Muscle of back (tissue), 13 donors: Measurements from ENCODE around the gene EPB41L4A. TPM values are rescaled to one million over a fixed set of nuclear protein-coding genes. Genes with fewer than 3 reads are reported as not detected.
A peak's percentile ranks its signal among the peaks of the same experiment; 100 is the strongest.
"Not testable (repeated sequence)": the region's sequence is repeated elsewhere in the genome, so short reads cannot be mapped to it uniquely, and the experiment has no call there.

Source experiments
- DNase-seq, 3 donors: peaks; one replicate each; pipeline versions ENCODE4 v3.0.0 to v3.0.0-alpha.2; 2013
- long read RNA-seq, 9 donors: transcript quantifications; one replicate each; lab custom pipeline, GENCODE V29; 2026
- polyA plus RNA-seq, 10 donors: library from polyadenylated mRNA; unstranded; fragments of 120-200 nt; gene quantifications; one replicate each; pipeline ENCODE4 v1.2.1, GENCODE V29; 2013; ENCODE audit not compliant: insufficient read length in 10 of 10

The EPB41L4A gene
- polyA plus RNA-seq, result 10 to 100 TPM in 2 of 10 donors, 1 to 10 TPM in 8; 4.6 to 10.5 (median 7.2) TPM
- long read RNA-seq, donor 1, result 0 reads
- long read RNA-seq, donor 2, partial matches to known transcripts, result 0 of 1 reads
- long read RNA-seq, donor 2, other reads (novel, unspliced or antisense), result 0 of 1 reads
- long read RNA-seq, donor 3, result 0 reads
- long read RNA-seq, donor 4, partial matches to known transcripts, result 196 of 203 reads
- long read RNA-seq, donor 4, other reads (novel, unspliced or antisense), result 6 of 203 reads
- long read RNA-seq, donor 5, result 0 reads
- long read RNA-seq, donor 6, result 0 reads
- long read RNA-seq, donor 7, result 0 reads
- long read RNA-seq, donor 8, result 0 reads
- long read RNA-seq, donor 9, result 0 reads

- DNase-seq, result peak; percentile 14 to 84 (median 48)
Observed at GRCh38 chr5:112419164-112419985, at the start of gene EPB41L4A. TSS of gene EPB41L4A (minus strand) at chr5:112419277. CDS start at chr5:112419039, 238 bp downstream.

GRCh38 chr5:112467485-112467884 lies 48.4 kb upstream of the EPB41L4A start:
- no peak for DNase-seq

GRCh38 chr5:112466261-112466660 lies 47.2 kb upstream of the EPB41L4A start:
- DNase-seq, result not testable (repeated sequence)

- DNase-seq, result not testable (repeated sequence)
Observed at GRCh38 chr5:112447187-112447760, 28.2 kb upstream of the EPB41L4A start.

GRCh38 chr5:112445626-112446350 lies 26.7 kb upstream of the EPB41L4A start:
- no peak for DNase-seq

- DNase-seq, result not testable (repeated sequence)
Observed at GRCh38 chr5:112443932-112444331, 24.9 kb upstream of the EPB41L4A start.

GRCh38 chr5:112440031-112440430 lies 21.0 kb upstream of the EPB41L4A start:
- DNase-seq, result no peak

- DNase-seq, result no peak
Observed at GRCh38 chr5:112436144-112436543, 17.1 kb upstream of the EPB41L4A start.

- peak in 1 of 3 donors; percentile 10 for DNase-seq
Observed at GRCh38 chr5:112434641-112435040, 15.6 kb upstream of the EPB41L4A start.

- DNase-seq, result not testable (repeated sequence)
Observed at GRCh38 chr5:112426202-112426601, 7.1 kb upstream of the EPB41L4A start.

GRCh38 chr5:112419986-112420864 lies 1.1 kb upstream of the EPB41L4A start:
- peak; percentile 60 to 92 (median 84) for DNase-seq

GRCh38 chr5:112418659-112419163 lies 366 bp downstream of the EPB41L4A start:
- DNase-seq, result peak in 2 of 3 donors; percentile 7 to 11

- peak; percentile 7 to 54 (median 17) for DNase-seq
Observed at GRCh38 chr5:112417931-112418658, 982 bp downstream of the EPB41L4A start.

GRCh38 chr5:112415552-112415951 lies 3.5 kb downstream of the EPB41L4A start:
- no peak for DNase-seq

GRCh38 chr5:112413611-112414010 lies 5.5 kb downstream of the EPB41L4A start:
- no peak for DNase-seq

GRCh38 chr5:112412346-112412745 lies 6.7 kb downstream of the EPB41L4A start:
- DNase-seq, result no peak

- no peak for DNase-seq
Observed at GRCh38 chr5:112411903-112412302, 7.2 kb downstream of the EPB41L4A start.

- no peak for DNase-seq
Observed at GRCh38 chr5:112407666-112408065, 11.4 kb downstream of the EPB41L4A start.

GRCh38 chr5:112407240-112407639 lies 11.8 kb downstream of the EPB41L4A start:
- no peak for DNase-seq

GRCh38 chr5:112403069-112403468 lies 16.0 kb downstream of the EPB41L4A start:
- DNase-seq, result no peak
